Panc1 (cell line): ENCODE results near the gene C15orf40.

Experiments used
- REST ChIP-seq, 2 experiments: IDR thresholded peaks; 2 replicates each; pipeline ENCODE4 v1.6.1; 2011 to 2012; ENCODE audit warnings: low read depth in 2 of 2, control low read depth in 1 of 2, low read length in 1 of 2, mild to moderate bottlenecking in 1 of 2, moderate library complexity in 1 of 2; ENCODE audit not compliant: insufficient read depth in 1 of 2
- TCF7L2 ChIP-seq: IDR thresholded peaks from 2 replicates; pipeline ENCODE4 v1.6.1; 2011; ENCODE audit warnings: mild to moderate bottlenecking, low read depth, low read length, inconsistent platforms
- TF ChIP-seq, protein P1 (sequence below): fragments of 450-650 bp; IDR thresholded peaks from 2 replicates; pipeline ENCODE4 v1.5.1; 2017; ENCODE audit warnings: mild to moderate bottlenecking

GRCh38 chr15:82999426-82999825, 12.0 kb downstream of the C15orf40 start:
- TF ChIP-seq, protein P1, sequence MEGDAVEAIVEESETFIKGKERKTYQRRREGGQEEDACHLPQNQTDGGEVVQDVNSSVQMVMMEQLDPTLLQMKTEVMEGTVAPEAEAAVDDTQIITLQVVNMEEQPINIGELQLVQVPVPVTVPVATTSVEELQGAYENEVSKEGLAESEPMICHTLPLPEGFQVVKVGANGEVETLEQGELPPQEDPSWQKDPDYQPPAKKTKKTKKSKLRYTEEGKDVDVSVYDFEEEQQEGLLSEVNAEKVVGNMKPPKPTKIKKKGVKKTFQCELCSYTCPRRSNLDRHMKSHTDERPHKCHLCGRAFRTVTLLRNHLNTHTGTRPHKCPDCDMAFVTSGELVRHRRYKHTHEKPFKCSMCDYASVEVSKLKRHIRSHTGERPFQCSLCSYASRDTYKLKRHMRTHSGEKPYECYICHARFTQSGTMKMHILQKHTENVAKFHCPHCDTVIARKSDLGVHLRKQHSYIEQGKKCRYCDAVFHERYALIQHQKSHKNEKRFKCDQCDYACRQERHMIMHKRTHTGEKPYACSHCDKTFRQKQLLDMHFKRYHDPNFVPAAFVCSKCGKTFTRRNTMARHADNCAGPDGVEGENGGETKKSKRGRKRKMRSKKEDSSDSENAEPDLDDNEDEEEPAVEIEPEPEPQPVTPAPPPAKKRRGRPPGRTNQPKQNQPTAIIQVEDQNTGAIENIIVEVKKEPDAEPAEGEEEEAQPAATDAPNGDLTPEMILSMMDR: no peak
- TF ChIP-seq TCF7L2 (no peak), REST (IDR thresholded peaks at IDR 0.05; ENCODE audit: insufficient read depth in 1 of 2, low read depth in 2 of 2, low read length in 1 of 2) (no peak)
